ENCODE measurements around the gene TIMP2. TPM values are rescaled to one million over a fixed set of nuclear protein-coding genes. Genes with fewer than 3 reads are reported as not detected.

TIMP2 gene
- total and polyA plus RNA-seq, 2 experiments from 2014 or later: 10.6 to 22.5 TPM

DNA sequence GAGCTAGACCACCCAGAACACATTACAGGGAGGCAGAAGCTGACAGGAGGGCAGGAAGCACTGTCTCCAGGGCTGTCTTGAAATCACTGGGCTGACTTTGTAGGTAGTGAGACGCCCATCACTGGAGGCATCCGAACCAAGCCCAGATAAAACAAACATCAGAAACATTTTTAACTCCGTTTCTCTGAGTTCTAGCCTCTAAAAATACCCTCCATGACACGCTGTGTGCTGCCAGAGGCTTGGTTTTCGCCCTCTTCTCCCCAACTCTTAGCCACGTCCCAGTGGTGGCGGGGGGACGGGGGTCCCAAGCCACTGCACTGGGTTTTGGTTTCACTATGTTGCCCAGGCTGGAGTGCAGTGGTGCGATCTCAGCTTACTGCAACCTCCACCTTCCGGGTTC, 23.4 kb downstream of the TIMP2 start:
- TF ChIP-seq EZH2 (IDR thresholded peaks at IDR 0.05; ENCODE audit: low read depth, unreplicated experiment) (no peak), CREB1 (CRISPR knock-in tag; IDR thresholded peaks at IDR 0.05; ENCODE audit: low read depth) (no peak), STAT1 (IDR thresholded peaks at IDR 0.05; ENCODE audit: unreplicated experiment) (no peak), ZNF114 (CRISPR knock-in tag; IDR thresholded peaks at IDR 0.05) (no peak), POLR2AphosphoS5 (IDR thresholded peaks at IDR 0.05; ENCODE audit: low read depth) (no peak), ZNF331 (CRISPR knock-in tag; IDR thresholded peaks at IDR 0.05; ENCODE audit: low read depth) (no peak), JUNB (IDR thresholded peaks at IDR 0.05; ENCODE audit: unreplicated experiment) (no peak), NANOG (IDR thresholded peaks at IDR 0.05; ENCODE audit: borderline replicate concordance) (no peak), EZH2phosphoT487 (IDR thresholded peaks at IDR 0.05; ENCODE audit: unreplicated experiment) (no peak)
- TF ChIP-seq, protein P1, sequence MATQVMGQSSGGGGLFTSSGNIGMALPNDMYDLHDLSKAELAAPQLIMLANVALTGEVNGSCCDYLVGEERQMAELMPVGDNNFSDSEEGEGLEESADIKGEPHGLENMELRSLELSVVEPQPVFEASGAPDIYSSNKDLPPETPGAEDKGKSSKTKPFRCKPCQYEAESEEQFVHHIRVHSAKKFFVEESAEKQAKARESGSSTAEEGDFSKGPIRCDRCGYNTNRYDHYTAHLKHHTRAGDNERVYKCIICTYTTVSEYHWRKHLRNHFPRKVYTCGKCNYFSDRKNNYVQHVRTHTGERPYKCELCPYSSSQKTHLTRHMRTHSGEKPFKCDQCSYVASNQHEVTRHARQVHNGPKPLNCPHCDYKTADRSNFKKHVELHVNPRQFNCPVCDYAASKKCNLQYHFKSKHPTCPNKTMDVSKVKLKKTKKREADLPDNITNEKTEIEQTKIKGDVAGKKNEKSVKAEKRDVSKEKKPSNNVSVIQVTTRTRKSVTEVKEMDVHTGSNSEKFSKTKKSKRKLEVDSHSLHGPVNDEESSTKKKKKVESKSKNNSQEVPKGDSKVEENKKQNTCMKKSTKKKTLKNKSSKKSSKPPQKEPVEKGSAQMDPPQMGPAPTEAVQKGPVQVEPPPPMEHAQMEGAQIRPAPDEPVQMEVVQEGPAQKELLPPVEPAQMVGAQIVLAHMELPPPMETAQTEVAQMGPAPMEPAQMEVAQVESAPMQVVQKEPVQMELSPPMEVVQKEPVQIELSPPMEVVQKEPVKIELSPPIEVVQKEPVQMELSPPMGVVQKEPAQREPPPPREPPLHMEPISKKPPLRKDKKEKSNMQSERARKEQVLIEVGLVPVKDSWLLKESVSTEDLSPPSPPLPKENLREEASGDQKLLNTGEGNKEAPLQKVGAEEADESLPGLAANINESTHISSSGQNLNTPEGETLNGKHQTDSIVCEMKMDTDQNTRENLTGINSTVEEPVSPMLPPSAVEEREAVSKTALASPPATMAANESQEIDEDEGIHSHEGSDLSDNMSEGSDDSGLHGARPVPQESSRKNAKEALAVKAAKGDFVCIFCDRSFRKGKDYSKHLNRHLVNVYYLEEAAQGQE (IDR thresholded peaks at IDR 0.05; ENCODE audit: unreplicated experiment): no peak
- TF ChIP-seq, protein P2, sequence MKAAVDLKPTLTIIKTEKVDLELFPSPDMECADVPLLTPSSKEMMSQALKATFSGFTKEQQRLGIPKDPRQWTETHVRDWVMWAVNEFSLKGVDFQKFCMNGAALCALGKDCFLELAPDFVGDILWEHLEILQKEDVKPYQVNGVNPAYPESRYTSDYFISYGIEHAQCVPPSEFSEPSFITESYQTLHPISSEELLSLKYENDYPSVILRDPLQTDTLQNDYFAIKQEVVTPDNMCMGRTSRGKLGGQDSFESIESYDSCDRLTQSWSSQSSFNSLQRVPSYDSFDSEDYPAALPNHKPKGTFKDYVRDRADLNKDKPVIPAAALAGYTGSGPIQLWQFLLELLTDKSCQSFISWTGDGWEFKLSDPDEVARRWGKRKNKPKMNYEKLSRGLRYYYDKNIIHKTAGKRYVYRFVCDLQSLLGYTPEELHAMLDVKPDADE (IDR thresholded peaks at IDR 0.05): no peak
- TF ChIP-seq, protein P3, sequence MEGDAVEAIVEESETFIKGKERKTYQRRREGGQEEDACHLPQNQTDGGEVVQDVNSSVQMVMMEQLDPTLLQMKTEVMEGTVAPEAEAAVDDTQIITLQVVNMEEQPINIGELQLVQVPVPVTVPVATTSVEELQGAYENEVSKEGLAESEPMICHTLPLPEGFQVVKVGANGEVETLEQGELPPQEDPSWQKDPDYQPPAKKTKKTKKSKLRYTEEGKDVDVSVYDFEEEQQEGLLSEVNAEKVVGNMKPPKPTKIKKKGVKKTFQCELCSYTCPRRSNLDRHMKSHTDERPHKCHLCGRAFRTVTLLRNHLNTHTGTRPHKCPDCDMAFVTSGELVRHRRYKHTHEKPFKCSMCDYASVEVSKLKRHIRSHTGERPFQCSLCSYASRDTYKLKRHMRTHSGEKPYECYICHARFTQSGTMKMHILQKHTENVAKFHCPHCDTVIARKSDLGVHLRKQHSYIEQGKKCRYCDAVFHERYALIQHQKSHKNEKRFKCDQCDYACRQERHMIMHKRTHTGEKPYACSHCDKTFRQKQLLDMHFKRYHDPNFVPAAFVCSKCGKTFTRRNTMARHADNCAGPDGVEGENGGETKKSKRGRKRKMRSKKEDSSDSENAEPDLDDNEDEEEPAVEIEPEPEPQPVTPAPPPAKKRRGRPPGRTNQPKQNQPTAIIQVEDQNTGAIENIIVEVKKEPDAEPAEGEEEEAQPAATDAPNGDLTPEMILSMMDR (conservative IDR thresholded peaks at IDR 0.05; ENCODE audit: low read depth in 2 of 2): no peak
- H3K27ac ChIP-seq (ENCODE audit: low read depth): no peak overlapping the region
- H3K27me3 ChIP-seq (ENCODE audit: insufficient read depth): no peaks in the 10 kb centered on the region
- H2AFZ ChIP-seq: no peak overlapping the region
- H3K27me3 Mint-ChIP-seq (ENCODE audit: insufficient read depth, low read depth, poor library complexity): peaks cover 25% of the 10 kb centered on the region
- no peaks in the 10 kb centered on the region for H3K9me3 Mint-ChIP-seq
- H3F3A ChIP-seq (replicated peaks; ENCODE audit: low read depth): 0 out of 2 replicates have a peak, but pooled peaks cover 3% of the 10 kb centered on the region
- ATAC-seq (no peak), DNase-seq (ENCODE audit: low spot score) (no peak)
- H3K4me2 ChIP-seq: no peak overlapping the region
- no peak overlapping the region for H3K4me3 Mint-ChIP-seq
- H4K20me1 ChIP-seq (replicated peaks; ENCODE audit: insufficient read depth): peaks cover 8% of the 10 kb centered on the region
- peaks cover 44% of the 10 kb centered on the region for H3K4me1 Mint-ChIP-seq
- peaks cover 20% of the 10 kb centered on the region for H3K4me1 ChIP-seq (ENCODE audit: insufficient read depth)
- H3K9me2 ChIP-seq (ENCODE audit: insufficient read depth): no peaks in the 10 kb centered on the region
- H3K27ac Mint-ChIP-seq: no peak overlapping the region
- H3K36me3 Mint-ChIP-seq (ENCODE audit: low read depth): no peaks in the 10 kb centered on the region
- no peak overlapping the region for H3K4me3 ChIP-seq
- peaks cover 24% of the 10 kb centered on the region; the same call in 1 of the 2 replicates for H3K79me2 ChIP-seq (replicated peaks; ENCODE audit: insufficient read depth)
- no peaks in the 10 kb centered on the region for H3K36me3 ChIP-seq (ENCODE audit: insufficient read depth)

Data from GM23338 (cell line).